GM12878 (cell line): ENCODE data around the gene EXOC7. TPM values are rescaled to one million over a fixed set of nuclear protein-coding genes. Genes with fewer than 3 reads are reported as not detected.

Experiments used
- ASH2L ChIP-seq: fragments of 300-600, 200-600 bp; sonication (generic); IDR thresholded peaks from 2 replicates; pipeline ENCODE4 v1.6.1; 2017; ENCODE audit warnings: low read depth, mild to moderate bottlenecking, borderline replicate concordance
- BRCA1 ChIP-seq: IDR thresholded peaks from 2 replicates; pipeline ENCODE4 v1.6.1; 2011; ENCODE audit warnings: low read depth, low read length, improper control_type of control experiment
- CBX3 ChIP-seq: fragments of 200-600 bp; sonication (generic); IDR thresholded peaks from 2 replicates; pipeline ENCODE4 v1.6.1; 2016; ENCODE audit warnings: low read depth, borderline replicate concordance
- IRF4 ChIP-seq: IDR thresholded peaks from 2 replicates; pipeline ENCODE4 v1.6.1; 2011; ENCODE audit warnings: low read depth, low read length
- NBN ChIP-seq: fragments of 450-650 bp; IDR thresholded peaks from 2 replicates; pipeline ENCODE4 v1.6.1; 2016
- NR2C1 ChIP-seq: fragments of 450-650 bp; IDR thresholded peaks from 2 replicates; pipeline ENCODE4 v1.6.1; 2017; ENCODE audit warnings: antibody characterized with exemption, mild to moderate bottlenecking, moderate library complexity
- NR2C2 ChIP-seq: IDR thresholded peaks from 2 replicates; pipeline ENCODE4 v1.6.1; 2011; ENCODE audit warnings: borderline replicate concordance, low read depth; ENCODE audit not compliant: control insufficient read depth, insufficient read length
- NR2F1 ChIP-seq: fragments of 450-650 bp; conservative IDR thresholded peaks from 2 replicates; pipeline ENCODE4 v1.6.1; 2017; ENCODE audit warnings: mild to moderate bottlenecking
- PAX8 ChIP-seq: fragments of 450-650 bp; IDR thresholded peaks from 2 replicates; pipeline ENCODE4 v1.6.1; 2017; ENCODE audit warnings: mild to moderate bottlenecking, moderate library complexity
- SPI1 ChIP-seq: IDR thresholded peaks from 2 replicates; pipeline ENCODE4 v1.6.1; 2011; ENCODE audit warnings: low read depth, mild to moderate bottlenecking, low read length, moderate library complexity, borderline replicate concordance; ENCODE audit not compliant: insufficient read depth
- SREBF1 ChIP-seq: IDR thresholded peaks from 2 replicates; pipeline ENCODE4 v1.6.1; 2012; ENCODE audit warnings: mild to moderate bottlenecking, low read length
- polyA plus RNA-seq, 11 experiments: library from polyadenylated mRNA; depleted of rRNA in 4 of 11; unstranded in 6 of 11; stranded (reverse) in 5 of 11; fragments of >200 nt; fragmentation: Nextera tagmentation in 4 of 11; fragmentation: Illumina TruSeq in 1 of 11; extraction: Ambion mirVana in 4 of 11; extraction: Trizol in 1 of 11; gene quantifications; 1 replicate in 1 of 11; 2 replicates in 10 of 11; pipeline versions ENCODE4 v1.2.1 to v1.2.3, GENCODE V29; 2011 to 2016; ENCODE audit warnings: inconsistent platforms in 2 of 11, missing spikeins in 2 of 11, low read depth in 1 of 11
- total RNA-seq, 4 experiments: library from RNA; depleted of rRNA in 3 of 4; stranded (reverse); fragments of >200 nt in 3 of 4; fragmentation: Illumina TruSeq in 1 of 4; extraction: Trizol in 1 of 4; gene quantifications; 2 replicates each; pipeline versions ENCODE4 v1.2.1 to v1.2.3, GENCODE V29; 2013 to 2021
- TF ChIP-seq, protein P1 (sequence below): fragments of 450-650 bp; IDR thresholded peaks from 2 replicates; pipeline ENCODE4 v1.6.1; 2016; ENCODE audit warnings: mild to moderate bottlenecking
- TF ChIP-seq, protein P2 (sequence below): fragments of 450-650 bp; IDR thresholded peaks from 2 replicates; pipeline ENCODE4 v1.6.1; 2017; ENCODE audit warnings: low read depth, mild to moderate bottlenecking, moderate library complexity
- TF ChIP-seq, protein P3 (sequence below): fragments of 450-650 bp; formaldehyde crosslinking; IDR thresholded peaks from 2 replicates; pipeline ENCODE4 v1.5.0; 2022; ENCODE audit warnings: mild to moderate bottlenecking, missing genetic modification characterization
- TF ChIP-seq, protein P4 (sequence below): IDR thresholded peaks from 2 replicates; pipeline ENCODE4 v1.6.1; 2012; ENCODE audit warnings: low read depth, low read length, improper control_type of control experiment
- TF ChIP-seq, protein P5 (sequence below): IDR thresholded peaks from 2 replicates; pipeline ENCODE4 v1.6.1; 2011; ENCODE audit warnings: borderline replicate concordance, low read depth, mild to moderate bottlenecking, moderate library complexity, mixed read lengths, low read length; ENCODE audit not compliant: insufficient read depth; ENCODE audit errors: extremely low read length
- TF ChIP-seq, protein P6 (sequence below): fragments of 450-650 bp; IDR thresholded peaks from 2 replicates; pipeline ENCODE4 v1.6.1; 2018; ENCODE audit warnings: borderline replicate concordance, mild to moderate bottlenecking; ENCODE audit not compliant: partially characterized antibody

Gene EXOC7
- total and polyA plus RNA-seq, 10 of the 15 experiments (the other 5 are each of a cell fraction or from before 2014, with no cell fraction given) = 18.8 to 71.3 (median 48.2) TPM

DNA sequence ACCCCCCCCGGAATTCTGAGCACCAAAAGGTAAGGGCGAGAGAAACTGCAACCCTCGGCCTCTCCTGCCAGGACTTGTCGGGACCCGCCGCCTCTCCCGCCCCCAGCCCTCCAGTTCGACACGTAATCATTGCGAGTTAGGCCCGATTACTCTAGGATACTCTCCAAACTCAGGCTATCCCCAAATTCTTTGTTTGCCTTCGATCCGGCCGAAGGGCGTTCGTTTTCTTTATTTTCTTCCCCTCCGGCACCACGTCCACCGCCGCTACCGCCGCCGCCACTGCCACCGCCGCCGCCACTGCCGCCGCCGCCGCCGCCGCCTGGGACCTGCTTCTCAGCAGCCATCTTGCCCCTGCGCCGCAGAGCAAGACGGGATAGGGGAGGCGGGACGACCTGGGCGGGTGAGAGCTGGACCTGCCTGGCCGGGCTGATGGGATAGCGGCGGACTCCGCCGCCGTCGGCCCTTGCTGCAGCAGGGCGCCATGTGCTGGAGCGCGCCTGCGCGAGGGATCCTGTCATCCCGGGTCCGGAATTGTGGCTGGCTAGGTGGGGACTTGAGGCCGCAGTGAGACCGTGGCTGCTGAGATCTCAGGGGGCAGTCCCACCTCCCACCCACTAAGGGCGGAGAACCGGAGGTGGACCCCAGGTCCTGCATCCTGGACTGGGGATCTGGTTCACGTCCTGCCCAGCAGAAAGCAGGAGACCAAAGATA is 31.3 kb downstream of the EXOC7 start, which contains the start of gene SRP68 (continued):
- TF ChIP-seq CBX3 (no peak), PAX8 (no peak), NR2F1 (0 out of 2 replicates have a peak, but pooled peaks have one; percentile 24), NR2C1 (peak; percentile 78), SREBF1 (no peak), SPI1 (no peak), IRF4 (0 out of 2 replicates have a peak, but pooled peaks have one; percentile 44), NR2C2 (no peak), NBN (no peak), BRCA1 (no peak), ASH2L (peak; percentile 66; the same call in 1 of the 2 replicates)
- TF ChIP-seq, protein P1, sequence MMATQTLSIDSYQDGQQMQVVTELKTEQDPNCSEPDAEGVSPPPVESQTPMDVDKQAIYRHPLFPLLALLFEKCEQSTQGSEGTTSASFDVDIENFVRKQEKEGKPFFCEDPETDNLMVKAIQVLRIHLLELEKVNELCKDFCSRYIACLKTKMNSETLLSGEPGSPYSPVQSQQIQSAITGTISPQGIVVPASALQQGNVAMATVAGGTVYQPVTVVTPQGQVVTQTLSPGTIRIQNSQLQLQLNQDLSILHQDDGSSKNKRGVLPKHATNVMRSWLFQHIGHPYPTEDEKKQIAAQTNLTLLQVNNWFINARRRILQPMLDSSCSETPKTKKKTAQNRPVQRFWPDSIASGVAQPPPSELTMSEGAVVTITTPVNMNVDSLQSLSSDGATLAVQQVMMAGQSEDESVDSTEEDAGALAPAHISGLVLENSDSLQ = no peak
- TF ChIP-seq, protein P2, sequence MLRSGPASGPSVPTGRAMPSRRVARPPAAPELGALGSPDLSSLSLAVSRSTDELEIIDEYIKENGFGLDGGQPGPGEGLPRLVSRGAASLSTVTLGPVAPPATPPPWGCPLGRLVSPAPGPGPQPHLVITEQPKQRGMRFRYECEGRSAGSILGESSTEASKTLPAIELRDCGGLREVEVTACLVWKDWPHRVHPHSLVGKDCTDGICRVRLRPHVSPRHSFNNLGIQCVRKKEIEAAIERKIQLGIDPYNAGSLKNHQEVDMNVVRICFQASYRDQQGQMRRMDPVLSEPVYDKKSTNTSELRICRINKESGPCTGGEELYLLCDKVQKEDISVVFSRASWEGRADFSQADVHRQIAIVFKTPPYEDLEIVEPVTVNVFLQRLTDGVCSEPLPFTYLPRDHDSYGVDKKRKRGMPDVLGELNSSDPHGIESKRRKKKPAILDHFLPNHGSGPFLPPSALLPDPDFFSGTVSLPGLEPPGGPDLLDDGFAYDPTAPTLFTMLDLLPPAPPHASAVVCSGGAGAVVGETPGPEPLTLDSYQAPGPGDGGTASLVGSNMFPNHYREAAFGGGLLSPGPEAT = peak; percentile 19; the same call in 1 of the 2 replicates
- TF ChIP-seq, protein P3, sequence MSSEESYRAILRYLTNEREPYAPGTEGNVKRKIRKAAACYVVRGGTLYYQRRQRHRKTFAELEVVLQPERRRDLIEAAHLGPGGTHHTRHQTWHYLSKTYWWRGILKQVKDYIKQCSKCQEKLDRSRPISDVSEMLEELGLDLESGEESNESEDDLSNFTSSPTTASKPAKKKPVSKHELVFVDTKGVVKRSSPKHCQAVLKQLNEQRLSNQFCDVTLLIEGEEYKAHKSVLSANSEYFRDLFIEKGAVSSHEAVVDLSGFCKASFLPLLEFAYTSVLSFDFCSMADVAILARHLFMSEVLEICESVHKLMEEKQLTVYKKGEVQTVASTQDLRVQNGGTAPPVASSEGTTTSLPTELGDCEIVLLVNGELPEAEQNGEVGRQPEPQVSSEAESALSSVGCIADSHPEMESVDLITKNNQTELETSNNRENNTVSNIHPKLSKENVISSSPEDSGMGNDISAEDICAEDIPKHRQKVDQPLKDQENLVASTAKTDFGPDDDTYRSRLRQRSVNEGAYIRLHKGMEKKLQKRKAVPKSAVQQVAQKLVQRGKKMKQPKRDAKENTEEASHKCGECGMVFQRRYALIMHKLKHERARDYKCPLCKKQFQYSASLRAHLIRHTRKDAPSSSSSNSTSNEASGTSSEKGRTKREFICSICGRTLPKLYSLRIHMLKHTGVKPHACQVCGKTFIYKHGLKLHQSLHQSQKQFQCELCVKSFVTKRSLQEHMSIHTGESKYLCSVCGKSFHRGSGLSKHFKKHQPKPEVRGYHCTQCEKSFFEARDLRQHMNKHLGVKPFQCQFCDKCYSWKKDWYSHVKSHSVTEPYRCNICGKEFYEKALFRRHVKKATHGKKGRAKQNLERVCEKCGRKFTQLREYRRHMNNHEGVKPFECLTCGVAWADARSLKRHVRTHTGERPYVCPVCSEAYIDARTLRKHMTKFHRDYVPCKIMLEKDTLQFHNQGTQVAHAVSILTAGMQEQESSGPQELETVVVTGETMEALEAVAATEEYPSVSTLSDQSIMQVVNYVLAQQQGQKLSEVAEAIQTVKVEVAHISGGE = no peak
- TF ChIP-seq, protein P4, sequence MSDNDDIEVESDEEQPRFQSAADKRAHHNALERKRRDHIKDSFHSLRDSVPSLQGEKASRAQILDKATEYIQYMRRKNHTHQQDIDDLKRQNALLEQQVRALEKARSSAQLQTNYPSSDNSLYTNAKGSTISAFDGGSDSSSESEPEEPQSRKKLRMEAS = peak; percentile 67
- TF ChIP-seq, protein P5, sequence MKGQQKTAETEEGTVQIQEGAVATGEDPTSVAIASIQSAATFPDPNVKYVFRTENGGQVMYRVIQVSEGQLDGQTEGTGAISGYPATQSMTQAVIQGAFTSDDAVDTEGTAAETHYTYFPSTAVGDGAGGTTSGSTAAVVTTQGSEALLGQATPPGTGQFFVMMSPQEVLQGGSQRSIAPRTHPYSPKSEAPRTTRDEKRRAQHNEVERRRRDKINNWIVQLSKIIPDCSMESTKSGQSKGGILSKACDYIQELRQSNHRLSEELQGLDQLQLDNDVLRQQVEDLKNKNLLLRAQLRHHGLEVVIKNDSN = no peak
- TF ChIP-seq, protein P6, sequence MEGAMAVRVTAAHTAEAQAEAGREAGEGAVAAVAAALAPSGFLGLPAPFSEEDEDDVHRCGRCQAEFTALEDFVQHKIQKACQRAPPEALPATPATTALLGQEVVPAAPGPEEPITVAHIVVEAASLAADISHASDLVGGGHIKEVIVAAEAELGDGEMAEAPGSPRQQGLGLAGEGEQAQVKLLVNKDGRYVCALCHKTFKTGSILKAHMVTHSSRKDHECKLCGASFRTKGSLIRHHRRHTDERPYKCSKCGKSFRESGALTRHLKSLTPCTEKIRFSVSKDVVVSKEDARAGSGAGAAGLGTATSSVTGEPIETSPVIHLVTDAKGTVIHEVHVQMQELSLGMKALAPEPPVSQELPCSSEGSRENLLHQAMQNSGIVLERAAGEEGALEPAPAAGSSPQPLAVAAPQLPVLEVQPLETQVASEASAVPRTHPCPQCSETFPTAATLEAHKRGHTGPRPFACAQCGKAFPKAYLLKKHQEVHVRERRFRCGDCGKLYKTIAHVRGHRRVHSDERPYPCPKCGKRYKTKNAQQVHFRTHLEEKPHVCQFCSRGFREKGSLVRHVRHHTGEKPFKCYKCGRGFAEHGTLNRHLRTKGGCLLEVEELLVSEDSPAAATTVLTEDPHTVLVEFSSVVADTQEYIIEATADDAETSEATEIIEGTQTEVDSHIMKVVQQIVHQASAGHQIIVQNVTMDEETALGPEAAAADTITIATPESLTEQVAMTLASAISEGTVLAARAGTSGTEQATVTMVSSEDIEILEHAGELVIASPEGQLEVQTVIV = no peak
